ENCODE results near the gene ROR1. TPM values are rescaled to one million over a fixed set of nuclear protein-coding genes. Genes with fewer than 3 reads are reported as not detected.
"Not testable (repeated sequence)": the region's sequence is repeated elsewhere in the genome, so short reads cannot be mapped to it uniquely, and the experiment has no call there.

ROR1 gene
- total RNA-seq, 1 experiment from 2014 or later, result 2.7 TPM

DNA sequence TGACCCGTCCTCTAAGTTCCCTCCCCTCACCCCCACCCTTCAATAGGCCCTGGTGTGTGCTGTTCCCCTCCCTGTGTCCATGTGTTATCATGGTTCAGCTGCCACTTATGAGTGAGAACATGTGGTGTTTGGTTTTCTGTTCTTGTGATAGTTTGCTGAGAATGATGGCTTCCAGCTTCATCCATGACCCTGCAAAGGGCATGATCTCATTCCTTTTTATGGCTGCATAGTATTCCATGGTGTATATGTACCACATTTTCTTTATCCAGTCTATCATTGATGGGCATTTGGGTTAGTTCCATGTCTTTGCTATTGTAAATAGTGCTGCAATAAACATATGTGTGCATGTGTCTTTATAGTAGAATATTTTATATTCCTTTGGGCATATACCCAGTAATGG lies 330.8 kb downstream of the ROR1 start:
- H3K27me3 ChIP-seq (ENCODE audit: insufficient read depth, low read length); H3K9ac ChIP-seq (ENCODE audit: low read length); CTCF ChIA-PET; H2AFZ ChIP-seq (ENCODE audit: low read depth, low read length, poor library complexity, severe bottlenecking); H3K4me1 ChIP-seq (ENCODE audit: control insufficient read depth in 1 of 2, insufficient read depth in 2 of 2, low read length in 2 of 2); H3K4me3 ChIP-seq (replicated peaks in 1 of 2; ENCODE audit: low read depth in 1 of 2, low read length in 2 of 2); H3K79me2 ChIP-seq (ENCODE audit: insufficient read depth, low read length); intact Hi-C loops (cut with micrococcal nuclease); RAD21 ChIA-PET (ENCODE audit: low non-redundant PET in 1 of 2, low total read pairs in 2 of 2, uncharacterized antibody in 2 of 2, unreplicated experiment in 2 of 2); H3K4me2 ChIP-seq (ENCODE audit: low read length); POLR2A ChIA-PET; BruUV-seq (replicated peaks); H3K36me3 ChIP-seq (ENCODE audit: control insufficient read depth in 1 of 2, insufficient read depth in 2 of 2, low read length in 2 of 2); H4K20me1 ChIP-seq (ENCODE audit: insufficient read depth); DNase-seq (ENCODE audit: low read depth, low spot score); H3K9me2 ChIP-seq (ENCODE audit: insufficient read depth); H3K27ac ChIP-seq (ENCODE audit: low read depth, low read length); ATAC-seq; H3K9me3 ChIP-seq (ENCODE audit: control insufficient read depth in 1 of 2, insufficient read depth in 1 of 2, low read depth in 1 of 2, low read length in 2 of 2): not testable (repeated sequence)

DNA sequence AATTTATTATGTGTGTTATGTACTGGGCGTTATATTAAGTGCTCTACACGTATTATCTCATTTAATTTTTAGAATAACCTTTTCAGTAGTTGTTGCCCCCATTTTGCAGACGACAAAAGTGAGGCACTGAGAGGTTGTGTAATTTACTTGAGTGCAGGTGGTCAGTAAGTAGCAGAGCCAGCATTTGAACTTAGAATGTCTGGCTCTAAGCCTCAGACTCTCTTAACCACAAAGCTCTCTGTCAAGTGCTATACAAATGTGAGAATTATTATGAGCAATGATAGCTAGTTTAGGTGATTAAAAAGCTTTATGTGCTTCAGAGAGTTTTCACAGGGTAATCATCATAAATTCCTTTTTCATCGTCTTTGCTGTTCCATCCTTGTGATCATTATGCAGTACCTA lies 333.3 kb downstream of the ROR1 start:
- no peak overlapping the region for H3K27ac ChIP-seq (ENCODE audit: low read depth, low read length)
- no peak overlapping the region for H3K4me3 ChIP-seq (replicated peaks in 1 of 2; ENCODE audit: low read depth in 1 of 2, low read length in 2 of 2)
- BruUV-seq (replicated peaks), result no TSS peak
- ATAC-seq (no peak), DNase-seq (ENCODE audit: low read depth, low spot score) (no peak)
- H3K9me2 ChIP-seq (ENCODE audit: insufficient read depth), result no peaks in the 10 kb centered on the region
- peaks cover 0 to 5% of the 10 kb centered on the region in 2 experiments; a peak in 1 of 4 replicates for H3K4me1 ChIP-seq (ENCODE audit: control insufficient read depth in 1 of 2, insufficient read depth in 2 of 2, low read length in 2 of 2)
- intact Hi-C loops (cut with micrococcal nuclease), result no loop called here
- no peak overlapping the region for H3K4me2 ChIP-seq (ENCODE audit: low read length)
- no peak overlapping the region for H3K9ac ChIP-seq (ENCODE audit: low read length)
- no peaks in the 10 kb centered on the region for H3K27me3 ChIP-seq (ENCODE audit: insufficient read depth, low read length)
- ChIA-PET POLR2A (no interaction called here), CTCF (no interaction called here), RAD21 (ENCODE audit: low non-redundant PET in 1 of 2, low total read pairs in 2 of 2, uncharacterized antibody in 2 of 2, unreplicated experiment in 2 of 2) (no interaction called here)
- no peaks in the 10 kb centered on the region for H3K79me2 ChIP-seq (ENCODE audit: insufficient read depth, low read length)
- H4K20me1 ChIP-seq (ENCODE audit: insufficient read depth), result no peaks in the 10 kb centered on the region
- H3K36me3 ChIP-seq (ENCODE audit: control insufficient read depth in 1 of 2, insufficient read depth in 2 of 2, low read length in 2 of 2), result no peaks in the 10 kb centered on the region
- no peaks in the 10 kb centered on the region for H3K9me3 ChIP-seq (ENCODE audit: control insufficient read depth in 1 of 2, insufficient read depth in 1 of 2, low read depth in 1 of 2, low read length in 2 of 2)
- TF ChIP-seq FOSL1 (IDR thresholded peaks at IDR 0.05; ENCODE audit: low read depth) (no peak), SRF (IDR thresholded peaks at IDR 0.05; ENCODE audit: low read depth) (no peak), POLR2A (IDR thresholded peaks at IDR 0.05; ENCODE audit: borderline replicate concordance, extremely low read depth, insufficient read depth, insufficient read length) (no peak)
- TF ChIP-seq, protein P1, sequence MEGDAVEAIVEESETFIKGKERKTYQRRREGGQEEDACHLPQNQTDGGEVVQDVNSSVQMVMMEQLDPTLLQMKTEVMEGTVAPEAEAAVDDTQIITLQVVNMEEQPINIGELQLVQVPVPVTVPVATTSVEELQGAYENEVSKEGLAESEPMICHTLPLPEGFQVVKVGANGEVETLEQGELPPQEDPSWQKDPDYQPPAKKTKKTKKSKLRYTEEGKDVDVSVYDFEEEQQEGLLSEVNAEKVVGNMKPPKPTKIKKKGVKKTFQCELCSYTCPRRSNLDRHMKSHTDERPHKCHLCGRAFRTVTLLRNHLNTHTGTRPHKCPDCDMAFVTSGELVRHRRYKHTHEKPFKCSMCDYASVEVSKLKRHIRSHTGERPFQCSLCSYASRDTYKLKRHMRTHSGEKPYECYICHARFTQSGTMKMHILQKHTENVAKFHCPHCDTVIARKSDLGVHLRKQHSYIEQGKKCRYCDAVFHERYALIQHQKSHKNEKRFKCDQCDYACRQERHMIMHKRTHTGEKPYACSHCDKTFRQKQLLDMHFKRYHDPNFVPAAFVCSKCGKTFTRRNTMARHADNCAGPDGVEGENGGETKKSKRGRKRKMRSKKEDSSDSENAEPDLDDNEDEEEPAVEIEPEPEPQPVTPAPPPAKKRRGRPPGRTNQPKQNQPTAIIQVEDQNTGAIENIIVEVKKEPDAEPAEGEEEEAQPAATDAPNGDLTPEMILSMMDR (IDR thresholded peaks at IDR 0.05 in 2 of 3, conservative IDR thresholded peaks at IDR 0.05 in 1 of 3; ENCODE audit: borderline replicate concordance in 1 of 3, insufficient read depth in 1 of 3, low read depth in 2 of 3, low read length in 2 of 3), result no peak
- no peak overlapping the region for H2AFZ ChIP-seq (ENCODE audit: low read depth, low read length, poor library complexity, severe bottlenecking)

Data from HCT116 (cell line).